Astrocyte of the spinal cord (primary cell): Measurements from ENCODE around the gene RBKS.
"Not testable (repeated sequence)": the region's sequence is repeated elsewhere in the genome, so short reads cannot be mapped to it uniquely, and the experiment has no call there.

Experiments
- DNase-seq: peaks from one replicate; pipeline ENCODE4 v3.0.0; 2011; ENCODE audit warnings: low read depth, low spot score
- H3K4me3 ChIP-seq: 2 replicates; pipeline ENCODE4 v1.5.1; 2011; ENCODE audit warnings: low read depth, mild to moderate bottlenecking, low read length, moderate library complexity
- CTCF ChIP-seq: IDR thresholded peaks from 2 replicates; pipeline ENCODE4 v1.5.1; 2012; ENCODE audit warnings: low read depth, mild to moderate bottlenecking, low read length, inconsistent platforms
- in situ Hi-C: cut with HindIII; loops from 2 replicates; pipeline ENCODE4 v1.10.0; 2017; ENCODE audit warnings: low sequenced_read_pairs

Gene RBKS

GRCh38 chr2:27751377-27751776 lies 138.8 kb downstream of the RBKS start:
- no peak for DNase-seq
- no peak for TF ChIP-seq CTCF
- no peak overlapping the region for H3K4me3 ChIP-seq
- in situ Hi-C loops: no loop called here

- in situ Hi-C loops, H3K4me3 ChIP-seq, DNase-seq: not testable (repeated sequence)
These were observed 141.2 kb downstream of the RBKS start for GRCh38 chr2:27748803-27749554.

- no peak for TF ChIP-seq CTCF
- DNase-seq: no peak
- no peak overlapping the region for H3K4me3 ChIP-seq
- in situ Hi-C loops: no loop called here
These were observed 142.3 kb downstream of the RBKS start for GRCh38 chr2:27747827-27748352.

GRCh38 chr2:27746325-27746724 lies 143.9 kb downstream of the RBKS start:
- no peak for TF ChIP-seq CTCF
- in situ Hi-C loops: no loop called here
- H3K4me3 ChIP-seq: no peak overlapping the region
- no peak for DNase-seq

- in situ Hi-C loops, DNase-seq, H3K4me3 ChIP-seq: not testable (repeated sequence)
These were observed 144.7 kb downstream of the RBKS start for GRCh38 chr2:27745494-27745893.

GRCh38 chr2:27742571-27742970 lies 147.6 kb downstream of the RBKS start:
- in situ Hi-C loops: no loop called here
- DNase-seq: no peak
- no peak overlapping the region for H3K4me3 ChIP-seq
- no peak for TF ChIP-seq CTCF

- in situ Hi-C loops: no loop called here
- no peak for TF ChIP-seq CTCF
- DNase-seq: no peak
- H3K4me3 ChIP-seq: no peak overlapping the region
These were observed 148.5 kb downstream of the RBKS start for GRCh38 chr2:27741673-27742072.

- TF ChIP-seq CTCF: no peak
- H3K4me3 ChIP-seq: no peak overlapping the region
- in situ Hi-C loops: no loop called here
- DNase-seq: no peak
These were observed 151.2 kb downstream of the RBKS start for GRCh38 chr2:27739058-27739373.
